ENCODE data around the gene FXYD7. TPM values are rescaled to one million over a fixed set of nuclear protein-coding genes. Genes with fewer than 3 reads are reported as not detected.

Gene FXYD7
- total and polyA plus RNA-seq, 2 of the 13 experiments (the other 11 are each of a cell fraction or from before 2014, with no cell fraction given): 0.55 TPM; not detected in 1

DNA sequence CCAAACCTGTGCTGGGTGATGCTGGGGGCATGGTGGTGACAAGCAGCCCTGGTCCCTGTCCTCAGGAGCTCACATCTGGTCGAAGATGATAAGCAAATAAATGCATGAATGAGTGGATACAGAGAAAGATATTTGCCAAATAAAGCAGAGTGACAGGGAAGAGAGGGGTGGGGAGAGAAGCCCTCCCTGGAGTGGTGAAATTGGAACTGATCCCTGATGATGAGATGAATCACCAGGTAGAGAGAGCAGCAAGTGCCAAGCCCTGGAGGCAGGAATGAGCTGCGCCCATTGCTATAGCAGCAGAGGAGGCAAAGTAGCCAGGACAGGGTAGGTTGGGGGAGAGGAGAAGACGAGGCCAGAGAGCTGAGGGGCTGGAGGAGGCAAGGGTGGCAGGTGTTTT, 25.1 kb downstream of the FXYD7 start (continued):
- TF ChIP-seq, protein P1, sequence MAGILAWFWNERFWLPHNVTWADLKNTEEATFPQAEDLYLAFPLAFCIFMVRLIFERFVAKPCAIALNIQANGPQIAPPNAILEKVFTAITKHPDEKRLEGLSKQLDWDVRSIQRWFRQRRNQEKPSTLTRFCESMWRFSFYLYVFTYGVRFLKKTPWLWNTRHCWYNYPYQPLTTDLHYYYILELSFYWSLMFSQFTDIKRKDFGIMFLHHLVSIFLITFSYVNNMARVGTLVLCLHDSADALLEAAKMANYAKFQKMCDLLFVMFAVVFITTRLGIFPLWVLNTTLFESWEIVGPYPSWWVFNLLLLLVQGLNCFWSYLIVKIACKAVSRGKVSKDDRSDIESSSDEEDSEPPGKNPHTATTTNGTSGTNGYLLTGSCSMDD (CRISPR knock-in tag; IDR thresholded peaks at IDR 0.05): no peak
- TF ChIP-seq SOX5 (CRISPR knock-in tag; IDR thresholded peaks at IDR 0.05; ENCODE audit: borderline replicate concordance) (no peak), ZMAT3 (CRISPR knock-in tag; conservative IDR thresholded peaks at IDR 0.05) (no peak), PTBP1 (IDR thresholded peaks at IDR 0.05; ENCODE audit: low read depth, low read length, poor library complexity, severe bottlenecking) (no peak), ZNF891 (CRISPR knock-in tag; IDR thresholded peaks at IDR 0.05) (no peak)
- TF ChIP-seq, protein P2, sequence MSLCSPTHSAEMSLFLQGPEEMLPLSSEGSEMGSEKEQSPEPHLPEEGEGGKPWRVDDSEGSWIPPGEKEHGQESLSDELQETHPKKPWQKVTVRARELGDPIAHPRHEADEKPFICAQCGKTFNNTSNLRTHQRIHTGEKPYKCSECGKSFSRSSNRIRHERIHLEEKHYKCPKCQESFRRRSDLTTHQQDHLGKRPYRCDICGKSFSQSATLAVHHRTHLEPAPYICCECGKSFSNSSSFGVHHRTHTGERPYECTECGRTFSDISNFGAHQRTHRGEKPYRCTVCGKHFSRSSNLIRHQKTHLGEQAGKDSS (CRISPR knock-in tag; IDR thresholded peaks at IDR 0.05; ENCODE audit: borderline replicate concordance, low read depth): no peak
- TF ChIP-seq, protein P3, sequence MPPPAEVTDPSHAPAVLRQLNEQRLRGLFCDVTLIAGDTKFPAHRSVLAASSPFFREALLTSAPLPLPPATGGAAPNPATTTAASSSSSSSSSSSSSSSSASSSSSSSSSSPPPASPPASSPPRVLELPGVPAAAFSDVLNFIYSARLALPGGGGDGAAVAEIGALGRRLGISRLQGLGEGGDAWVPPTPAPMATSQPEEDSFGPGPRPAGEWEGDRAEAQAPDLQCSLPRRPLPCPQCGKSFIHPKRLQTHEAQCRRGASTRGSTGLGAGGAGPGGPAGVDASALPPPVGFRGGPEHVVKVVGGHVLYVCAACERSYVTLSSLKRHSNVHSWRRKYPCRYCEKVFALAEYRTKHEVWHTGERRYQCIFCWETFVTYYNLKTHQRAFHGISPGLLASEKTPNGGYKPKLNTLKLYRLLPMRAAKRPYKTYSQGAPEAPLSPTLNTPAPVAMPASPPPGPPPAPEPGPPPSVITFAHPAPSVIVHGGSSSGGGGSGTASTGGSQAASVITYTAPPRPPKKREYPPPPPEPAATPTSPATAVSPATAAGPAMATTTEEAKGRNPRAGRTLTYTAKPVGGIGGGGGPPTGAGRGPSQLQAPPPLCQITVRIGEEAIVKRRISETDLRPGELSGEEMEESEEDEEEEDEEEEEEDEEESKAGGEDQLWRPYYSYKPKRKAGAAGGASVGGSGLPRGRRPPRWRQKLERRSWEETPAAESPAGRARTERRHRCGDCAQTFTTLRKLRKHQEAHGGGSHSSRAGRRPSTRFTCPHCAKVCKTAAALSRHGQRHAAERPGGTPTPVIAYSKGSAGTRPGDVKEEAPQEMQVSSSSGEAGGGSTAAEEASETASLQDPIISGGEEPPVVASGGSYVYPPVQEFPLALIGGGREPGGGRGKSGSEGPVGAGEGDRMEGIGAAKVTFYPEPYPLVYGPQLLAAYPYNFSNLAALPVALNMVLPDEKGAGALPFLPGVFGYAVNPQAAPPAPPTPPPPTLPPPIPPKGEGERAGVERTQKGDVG (CRISPR knock-in tag; IDR thresholded peaks at IDR 0.05; ENCODE audit: borderline replicate concordance): no peak

Data from HepG2 (cell line).